Left lobe of liver (tissue), 2 donors: Measurements from ENCODE around the gene CDKN2B-AS1. TPM values are rescaled to one million over a fixed set of nuclear protein-coding genes. Genes with fewer than 3 reads are reported as not detected.
A peak's percentile ranks its signal among the peaks of the same experiment; 100 is the strongest.

Experiments used
- ATAC-seq: fragments of 200-7000 bp; cut with Tn5 transposase; one replicate; pipeline ENCODE4 v1.9.1; 2020; ENCODE audit warnings: mild to moderate bottlenecking, moderate library complexity
- DNase-seq: peaks from one replicate; pipeline ENCODE4 v3.0.0-alpha.2; 2020; ENCODE audit warnings: low spot score
- total RNA-seq: library from RNA; stranded (reverse); gene quantifications from one replicate; pipeline ENCODE4 v1.2.1, GENCODE V29; 2021
- donor health status: DM: no; HTN: no; CAD: no; lungs with moderate emphysema.
- donor health status: DM: no; HTN: yes; CAD: no.

Gene CDKN2B-AS1
- total RNA-seq, 1 donor from 2014 or later: not detected

GRCh38 chr9:22005021-22005701, 10.6 kb downstream of the CDKN2B-AS1 start:
- no peak for DNase-seq
- no peak for ATAC-seq

- ATAC-seq (no peak), DNase-seq (no peak)
These were observed 11.4 kb downstream of the CDKN2B-AS1 start for GRCh38 chr9:22005702-22006606.

GRCh38 chr9:22008384-22008716, 13.8 kb downstream of the CDKN2B-AS1 start:
- DNase-seq (no peak), ATAC-seq (no peak)

GRCh38 chr9:22008717-22009505, 14.3 kb downstream of the CDKN2B-AS1 start, which contains the start of gene CDKN2B:
Gene CDKN2B (minus strand): TSS chr9:22009305. CDS start chr9:22008953, 352 bp downstream.
- DNase-seq (peak; percentile 98), ATAC-seq (peak; percentile 95)

DNA sequence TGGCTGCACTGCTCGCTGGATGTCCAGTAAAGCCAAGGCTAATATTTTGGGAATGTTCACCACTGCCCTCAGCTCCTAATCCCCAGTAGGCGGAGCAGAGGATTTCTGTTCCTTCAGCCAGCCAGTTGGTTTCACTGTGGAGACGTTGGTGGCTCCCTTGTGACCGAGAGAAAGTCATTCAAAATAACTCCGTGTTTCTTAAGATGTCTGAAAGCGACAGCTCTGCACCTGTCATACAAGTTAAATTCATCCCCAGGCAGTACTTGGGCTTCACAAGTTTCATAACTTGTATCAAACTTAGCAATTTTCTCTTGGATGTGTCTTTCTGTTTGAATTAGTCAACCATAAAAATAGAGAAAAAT, 14.9 kb downstream of the CDKN2B-AS1 start:
- ATAC-seq (no peak), DNase-seq (no peak)

DNA sequence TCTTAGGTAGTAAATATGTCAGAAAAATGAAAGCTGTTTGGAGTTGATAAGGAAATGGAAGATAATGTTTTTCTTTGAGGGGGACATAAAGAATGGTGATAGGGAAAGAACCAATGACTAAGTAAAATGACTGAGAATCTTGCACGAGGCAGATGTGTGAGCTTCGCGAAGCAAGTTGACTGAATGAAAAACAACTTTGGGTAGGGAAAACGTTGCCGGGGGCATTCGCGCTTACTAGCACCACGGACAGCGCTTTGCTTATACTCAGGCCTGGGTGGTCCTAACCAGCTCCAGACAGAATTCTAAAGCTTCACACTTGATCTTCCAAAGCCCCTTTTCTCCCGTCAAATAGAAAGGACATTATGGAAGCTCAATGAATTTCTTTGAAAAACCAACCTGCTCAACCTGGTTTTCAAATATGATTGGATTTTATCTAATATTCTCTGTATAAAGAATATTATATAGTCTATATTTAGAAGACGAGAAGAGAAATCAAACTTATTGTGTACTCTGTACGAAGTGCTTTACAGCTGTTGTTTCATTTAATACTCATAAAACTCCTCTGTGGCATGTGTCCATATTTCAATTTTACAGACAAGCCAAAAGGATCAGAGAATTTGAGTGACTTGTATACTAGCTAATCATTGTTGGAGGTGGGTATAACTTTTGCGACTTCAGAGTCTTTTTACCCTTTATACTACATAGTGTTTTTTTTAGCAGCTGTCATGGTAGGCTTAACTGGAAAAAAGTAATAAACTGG, 16.5 kb downstream of the CDKN2B-AS1 start:
- no peak for ATAC-seq
- DNase-seq: no peak

GRCh38 chr9:22022396-22022795, 27.8 kb downstream of the CDKN2B-AS1 start:
- no peak for ATAC-seq
- no peak for DNase-seq

DNA sequence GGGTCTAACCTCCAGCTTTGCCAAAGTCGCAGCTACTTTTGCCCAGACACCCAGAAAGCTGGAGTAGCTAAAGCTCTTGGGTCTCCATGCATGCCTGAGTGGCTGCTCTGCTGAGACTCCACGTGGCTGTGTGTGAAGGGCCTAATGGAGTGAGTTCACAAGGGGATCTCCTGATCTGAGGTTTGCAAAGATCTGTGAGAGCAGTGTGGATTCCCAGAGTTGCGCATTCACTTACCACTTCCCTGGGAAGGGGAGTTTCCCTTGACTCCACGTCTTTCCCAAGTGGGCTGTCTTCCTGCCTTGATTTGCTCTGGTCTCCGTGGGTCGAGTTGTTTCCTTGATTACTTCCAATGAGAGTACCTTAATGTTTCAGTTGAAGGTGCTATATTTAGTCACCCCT, 32.1 kb downstream of the CDKN2B-AS1 start:
- ATAC-seq (no peak), DNase-seq (no peak)

GRCh38 chr9:22028394-22028793, 33.8 kb downstream of the CDKN2B-AS1 start:
- DNase-seq (no peak), ATAC-seq (no peak)

- ATAC-seq (no peak), DNase-seq (no peak)
These were observed 34.6 kb downstream of the CDKN2B-AS1 start for GRCh38 chr9:22029231-22029630.

GRCh38 chr9:22030101-22030598, 35.6 kb downstream of the CDKN2B-AS1 start:
- ATAC-seq (peak; percentile 49), DNase-seq (no peak)

- no peak for DNase-seq
- ATAC-seq: no peak
These were observed 37.2 kb downstream of the CDKN2B-AS1 start for GRCh38 chr9:22031655-22032411.

GRCh38 chr9:22033012-22033630, 38.5 kb downstream of the CDKN2B-AS1 start:
- no peak for ATAC-seq
- no peak for DNase-seq

- ATAC-seq (no peak), DNase-seq (no peak)
These were observed 41.0 kb downstream of the CDKN2B-AS1 start for GRCh38 chr9:22035591-22036011.

DNA sequence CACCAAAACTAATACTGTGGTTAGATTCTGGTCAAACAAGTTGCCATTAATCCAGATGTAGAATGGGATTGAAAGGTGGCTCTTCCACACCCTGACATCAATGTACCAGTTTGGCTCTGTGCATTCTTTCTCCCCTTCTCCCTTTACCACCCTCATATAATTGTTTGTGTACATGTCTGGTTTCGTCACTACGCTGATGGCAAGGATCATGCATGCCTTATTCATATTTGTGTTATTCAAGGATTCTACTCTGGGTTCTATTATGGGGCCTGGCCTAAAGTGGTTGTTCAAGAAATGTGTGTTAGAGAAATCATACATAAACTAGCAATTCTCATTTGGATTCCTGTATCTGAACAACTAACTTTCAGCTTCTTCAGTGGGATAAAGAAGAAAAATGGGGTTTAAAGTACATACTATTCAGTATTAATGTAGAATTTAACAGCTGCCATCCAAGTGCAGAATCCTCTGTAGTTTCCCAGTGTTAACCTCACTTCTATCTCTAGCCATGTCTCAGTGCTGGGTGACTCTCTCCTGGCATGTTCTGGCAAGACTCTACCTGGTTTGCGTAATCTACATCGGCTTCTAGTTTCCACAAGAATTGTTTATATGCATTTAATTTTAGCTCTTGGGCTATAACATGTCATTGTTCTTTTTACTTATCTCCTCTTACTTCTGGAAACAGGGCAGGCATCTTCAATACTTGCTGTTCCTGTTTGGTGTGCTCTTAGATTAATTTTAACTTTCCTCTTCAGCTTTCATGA, 42.5 kb downstream of the CDKN2B-AS1 start:
- DNase-seq (no peak), ATAC-seq (no peak)

- peak; percentile 68 for ATAC-seq
- DNase-seq: no peak
These were observed 43.5 kb downstream of the CDKN2B-AS1 start for GRCh38 chr9:22037954-22038690.

GRCh38 chr9:22039258-22039657, 44.7 kb downstream of the CDKN2B-AS1 start:
- no peak for DNase-seq
- peak; percentile 26 for ATAC-seq

- ATAC-seq (no peak), DNase-seq (no peak)
These were observed 46.2 kb downstream of the CDKN2B-AS1 start for GRCh38 chr9:22040760-22041159.
